Endothelial cell of umbilical vein (primary cell): ENCODE data around the gene GPR108.

ENCODE experiments used
- EZH2 ChIP-seq: IDR thresholded peaks from 2 replicates; pipeline ENCODE4 v1.6.1; 2012; ENCODE audit warnings: borderline replicate concordance, low read depth, mild to moderate bottlenecking, moderate library complexity, low read length, inconsistent platforms; ENCODE audit not compliant: severe bottlenecking
- GATA2 ChIP-seq: IDR thresholded peaks from 2 replicates; pipeline ENCODE4 v1.7.0; 2011; ENCODE audit warnings: low read depth, mild to moderate bottlenecking, moderate library complexity, mixed read lengths, low read length; ENCODE audit not compliant: insufficient read length, insufficient read depth
- MAX ChIP-seq: IDR thresholded peaks from 2 replicates; pipeline ENCODE4 v1.6.1; 2011; ENCODE audit not compliant: insufficient read depth, insufficient read length
- MYC ChIP-seq: IDR thresholded peaks from one replicate; pipeline ENCODE4 v1.6.1; 2011; ENCODE audit warnings: mild to moderate bottlenecking, low read depth, low read length
- POLR2A ChIP-seq: IDR thresholded peaks from 2 replicates; pipeline ENCODE4 v1.6.1; 2012; ENCODE audit warnings: low read depth, mild to moderate bottlenecking, control low read depth, low read length
- POLR2AphosphoS5 ChIP-seq: IDR thresholded peaks from 2 replicates; pipeline ENCODE4 v1.6.1; 2012; ENCODE audit warnings: low read depth, mild to moderate bottlenecking, control low read depth, low read length, moderate library complexity; ENCODE audit not compliant: insufficient read depth
- TF ChIP-seq, protein P1 (sequence below), 2 donors: IDR thresholded peaks; 1 replicate in 1 of 2; 2 replicates in 1 of 2; pipeline ENCODE4 v1.5.1; 2011; ENCODE audit warnings: low read length in 2 of 2, mild to moderate bottlenecking in 2 of 2, moderate library complexity in 2 of 2, control low read depth in 1 of 2, inconsistent platforms in 1 of 2, low read depth in 1 of 2; ENCODE audit not compliant: insufficient read depth in 1 of 2; ENCODE audit errors: extremely low read depth in 1 of 2

- TF ChIP-seq POLR2AphosphoS5 (no peak), MAX (no peak), POLR2A (no peak), EZH2 (no peak), GATA2 (no peak), MYC (no peak)
- TF ChIP-seq, protein P1, sequence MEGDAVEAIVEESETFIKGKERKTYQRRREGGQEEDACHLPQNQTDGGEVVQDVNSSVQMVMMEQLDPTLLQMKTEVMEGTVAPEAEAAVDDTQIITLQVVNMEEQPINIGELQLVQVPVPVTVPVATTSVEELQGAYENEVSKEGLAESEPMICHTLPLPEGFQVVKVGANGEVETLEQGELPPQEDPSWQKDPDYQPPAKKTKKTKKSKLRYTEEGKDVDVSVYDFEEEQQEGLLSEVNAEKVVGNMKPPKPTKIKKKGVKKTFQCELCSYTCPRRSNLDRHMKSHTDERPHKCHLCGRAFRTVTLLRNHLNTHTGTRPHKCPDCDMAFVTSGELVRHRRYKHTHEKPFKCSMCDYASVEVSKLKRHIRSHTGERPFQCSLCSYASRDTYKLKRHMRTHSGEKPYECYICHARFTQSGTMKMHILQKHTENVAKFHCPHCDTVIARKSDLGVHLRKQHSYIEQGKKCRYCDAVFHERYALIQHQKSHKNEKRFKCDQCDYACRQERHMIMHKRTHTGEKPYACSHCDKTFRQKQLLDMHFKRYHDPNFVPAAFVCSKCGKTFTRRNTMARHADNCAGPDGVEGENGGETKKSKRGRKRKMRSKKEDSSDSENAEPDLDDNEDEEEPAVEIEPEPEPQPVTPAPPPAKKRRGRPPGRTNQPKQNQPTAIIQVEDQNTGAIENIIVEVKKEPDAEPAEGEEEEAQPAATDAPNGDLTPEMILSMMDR (IDR thresholded peaks at IDR 0.05; ENCODE audit: extremely low read depth in 1 of 2, insufficient read depth in 1 of 2, low read depth in 1 of 2, low read length in 2 of 2) = no peak
Measured at GRCh38 chr19:6730941-6731670, 6.3 kb downstream of the GPR108 start.
